HG02981 (cell line): ENCODE measurements around the gene MAP3K21.

Source experiments
- ATAC-seq: cut with Tn5 transposase; IDR thresholded peaks from one replicate; pipeline ENCODE4 v1.9.1; 2021; ENCODE audit warnings: mild to moderate bottlenecking, moderate library complexity; ENCODE audit not compliant: unreplicated experiment

MAP3K21 gene

DNA sequence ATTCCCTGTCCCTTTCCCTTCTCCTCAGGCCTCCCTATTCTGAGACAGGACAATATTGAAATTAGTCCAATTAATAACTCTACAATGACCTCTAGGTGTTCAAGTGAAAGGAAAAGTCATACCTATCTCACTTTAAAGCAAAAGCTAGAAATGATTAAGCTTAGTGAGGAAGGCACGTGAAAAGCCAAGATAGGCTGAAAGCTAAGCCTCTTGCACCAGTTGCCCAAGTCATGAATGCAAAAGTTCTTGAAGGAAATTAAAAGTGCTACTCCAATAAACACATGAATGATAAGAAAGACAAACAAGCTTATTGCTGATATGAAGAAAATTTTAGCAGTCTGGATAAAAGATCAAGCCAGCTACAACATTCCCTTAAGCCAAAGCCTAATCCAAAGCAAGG lies 3.8 kb upstream of the MAP3K21 start:
- ATAC-seq, result no peak

DNA sequence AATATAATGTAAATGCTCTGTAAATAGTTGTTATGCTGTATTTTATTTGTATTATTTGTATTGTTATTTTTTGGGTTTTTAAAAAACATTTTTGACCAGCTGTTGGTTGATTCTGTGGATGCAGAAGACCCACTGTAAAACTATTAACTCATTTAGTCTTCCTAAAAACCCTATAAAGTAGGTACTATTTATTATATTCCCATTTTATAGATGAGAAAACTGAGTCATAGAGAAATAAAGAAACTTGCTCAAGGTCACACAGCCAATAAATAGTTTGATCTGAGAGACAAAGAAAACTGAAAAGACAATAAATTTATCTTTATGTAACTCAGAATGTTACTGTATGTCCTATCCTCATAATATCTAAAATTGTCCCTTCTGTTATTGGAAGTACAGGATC lies 1.2 kb upstream of the MAP3K21 start:
- no peak for ATAC-seq

DNA sequence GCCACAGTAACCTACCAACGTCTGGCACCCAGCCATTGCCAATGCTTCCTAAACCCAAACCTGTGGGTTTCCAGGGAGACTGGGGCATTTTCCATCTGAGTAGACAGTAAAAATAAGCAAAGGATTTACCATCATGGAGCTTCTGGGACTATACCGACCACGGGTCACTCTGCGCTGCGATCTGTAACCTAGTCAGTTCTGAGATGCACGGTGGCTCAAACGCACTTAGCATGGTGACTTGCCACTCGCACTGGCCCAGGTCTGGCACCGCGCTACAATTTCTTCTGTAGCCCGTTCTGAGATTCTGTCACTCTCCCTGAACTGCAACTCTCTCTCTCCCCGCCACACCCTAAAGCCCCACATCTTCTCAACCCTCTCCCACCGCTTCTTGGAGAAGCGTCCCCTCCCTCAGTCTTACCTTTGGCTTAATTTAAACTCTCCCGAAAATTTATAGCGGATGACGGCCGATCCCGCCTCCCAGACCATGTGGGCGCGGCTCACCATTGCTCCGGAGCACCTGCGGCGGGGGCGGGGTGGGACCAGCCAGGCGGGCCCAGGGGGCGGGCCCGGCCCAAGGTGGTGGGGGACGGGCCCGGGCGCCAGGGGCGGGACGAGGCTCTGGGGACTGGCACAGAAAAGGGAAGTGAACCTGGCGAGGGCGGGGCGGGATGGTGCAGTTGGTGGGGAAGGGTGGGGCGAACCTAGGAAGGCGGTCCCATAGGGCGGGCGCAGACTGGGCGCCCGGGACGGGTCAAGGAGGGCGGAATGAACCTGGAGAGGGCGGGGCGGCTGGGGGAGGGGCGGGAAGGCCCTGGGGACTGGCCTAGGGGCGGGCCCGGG lies 493 bp upstream of the MAP3K21 start:
- peak; percentile 91 for ATAC-seq

DNA sequence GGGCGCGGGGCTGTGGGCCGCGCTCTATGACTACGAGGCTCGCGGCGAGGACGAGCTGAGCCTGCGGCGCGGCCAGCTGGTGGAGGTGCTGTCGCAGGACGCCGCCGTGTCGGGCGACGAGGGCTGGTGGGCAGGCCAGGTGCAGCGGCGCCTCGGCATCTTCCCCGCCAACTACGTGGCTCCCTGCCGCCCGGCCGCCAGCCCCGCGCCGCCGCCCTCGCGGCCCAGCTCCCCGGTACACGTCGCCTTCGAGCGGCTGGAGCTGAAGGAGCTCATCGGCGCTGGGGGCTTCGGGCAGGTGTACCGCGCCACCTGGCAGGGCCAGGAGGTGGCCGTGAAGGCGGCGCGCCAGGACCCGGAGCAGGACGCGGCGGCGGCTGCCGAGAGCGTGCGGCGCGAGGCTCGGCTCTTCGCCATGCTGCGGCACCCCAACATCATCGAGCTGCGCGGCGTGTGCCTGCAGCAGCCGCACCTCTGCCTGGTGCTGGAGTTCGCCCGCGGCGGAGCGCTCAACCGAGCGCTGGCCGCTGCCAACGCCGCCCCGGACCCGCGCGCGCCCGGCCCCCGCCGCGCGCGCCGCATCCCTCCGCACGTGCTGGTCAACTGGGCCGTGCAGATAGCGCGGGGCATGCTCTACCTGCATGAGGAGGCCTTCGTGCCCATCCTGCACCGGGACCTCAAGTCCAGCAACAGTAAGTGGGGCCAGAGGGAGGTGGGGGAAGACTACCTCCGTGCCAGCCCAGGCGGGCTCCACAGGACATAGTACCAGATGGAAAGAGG lies 808 bp downstream of the MAP3K21 start:
- ATAC-seq, result peak; percentile 21

DNA sequence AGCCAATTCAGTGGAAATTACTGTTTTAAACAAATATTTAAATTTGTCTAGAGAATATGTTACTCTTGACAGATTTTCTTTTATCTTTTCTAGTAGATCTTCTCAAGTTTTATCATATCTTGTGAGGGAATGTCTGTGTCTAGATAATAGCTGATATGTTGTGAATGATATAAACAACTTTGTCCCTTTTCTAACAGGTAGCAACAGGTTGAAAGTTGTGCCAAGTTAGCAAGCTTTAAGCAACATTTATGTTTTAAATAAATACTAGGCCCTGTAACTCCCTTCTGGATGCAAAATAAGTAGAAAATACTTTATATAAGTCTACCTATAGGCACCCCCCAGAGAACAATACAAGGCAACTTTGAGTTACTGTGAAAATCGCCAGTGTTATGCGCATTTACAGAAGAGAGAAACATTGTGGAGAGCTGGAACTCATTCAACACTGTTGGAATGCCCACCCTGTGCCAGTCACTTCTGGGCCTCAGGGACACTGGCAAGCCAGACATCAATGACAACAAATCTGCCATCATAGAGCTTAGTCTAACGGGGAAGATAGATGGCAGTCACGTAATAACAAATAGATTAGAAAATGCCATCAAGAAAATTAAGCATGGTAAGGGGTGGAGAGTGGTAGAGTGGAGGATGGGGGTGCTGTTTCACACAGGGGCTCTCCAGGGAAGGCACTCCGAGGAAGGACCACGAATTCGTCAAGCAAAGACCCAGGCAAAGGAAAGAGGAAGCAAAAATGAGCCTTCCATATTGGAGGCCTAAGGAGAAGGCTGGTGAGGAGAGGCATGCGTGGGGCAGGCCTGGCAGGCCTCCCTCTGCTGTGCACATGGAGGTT lies 4.4 kb downstream of the MAP3K21 start:
- ATAC-seq, result no peak

DNA sequence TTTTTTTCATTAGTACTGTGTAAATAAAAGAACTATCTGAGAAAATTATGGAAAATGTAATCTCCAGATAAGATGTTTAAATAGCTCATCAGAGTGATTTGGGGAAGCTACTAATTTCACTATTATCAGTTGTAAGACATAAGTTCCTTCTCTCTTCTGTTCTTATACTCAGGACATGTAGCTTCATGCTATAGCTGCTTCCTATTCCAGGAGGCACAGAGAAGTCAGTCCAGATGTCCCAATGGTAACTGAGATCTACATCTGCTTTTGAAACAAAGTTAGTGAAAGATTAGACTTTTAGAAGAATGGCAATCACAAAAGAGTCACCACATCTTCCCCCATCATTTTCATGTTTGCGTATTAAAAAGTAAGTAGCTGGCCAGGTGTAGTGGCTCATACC lies 5.6 kb downstream of the MAP3K21 start:
- no peak for ATAC-seq

DNA sequence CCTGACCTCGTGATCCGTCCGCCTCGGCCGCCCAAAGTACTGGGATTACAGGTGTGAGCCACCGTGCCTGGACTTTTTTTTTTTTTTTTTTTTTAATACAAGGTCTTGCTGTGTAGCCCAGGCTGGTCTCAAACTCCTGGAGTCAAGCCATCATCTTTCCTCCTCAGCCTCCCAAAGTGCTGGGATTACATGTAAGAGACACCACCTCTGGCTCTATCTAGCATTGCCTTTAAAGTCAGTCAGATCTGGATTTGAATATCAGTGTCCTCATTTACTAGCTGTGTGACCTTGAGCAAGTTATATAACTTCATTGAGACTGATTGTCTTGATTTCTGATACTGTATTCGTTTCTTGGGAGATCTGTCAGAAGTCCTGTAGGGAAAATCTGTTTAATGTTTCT lies 6.6 kb downstream of the MAP3K21 start:
- ATAC-seq, result no peak

DNA sequence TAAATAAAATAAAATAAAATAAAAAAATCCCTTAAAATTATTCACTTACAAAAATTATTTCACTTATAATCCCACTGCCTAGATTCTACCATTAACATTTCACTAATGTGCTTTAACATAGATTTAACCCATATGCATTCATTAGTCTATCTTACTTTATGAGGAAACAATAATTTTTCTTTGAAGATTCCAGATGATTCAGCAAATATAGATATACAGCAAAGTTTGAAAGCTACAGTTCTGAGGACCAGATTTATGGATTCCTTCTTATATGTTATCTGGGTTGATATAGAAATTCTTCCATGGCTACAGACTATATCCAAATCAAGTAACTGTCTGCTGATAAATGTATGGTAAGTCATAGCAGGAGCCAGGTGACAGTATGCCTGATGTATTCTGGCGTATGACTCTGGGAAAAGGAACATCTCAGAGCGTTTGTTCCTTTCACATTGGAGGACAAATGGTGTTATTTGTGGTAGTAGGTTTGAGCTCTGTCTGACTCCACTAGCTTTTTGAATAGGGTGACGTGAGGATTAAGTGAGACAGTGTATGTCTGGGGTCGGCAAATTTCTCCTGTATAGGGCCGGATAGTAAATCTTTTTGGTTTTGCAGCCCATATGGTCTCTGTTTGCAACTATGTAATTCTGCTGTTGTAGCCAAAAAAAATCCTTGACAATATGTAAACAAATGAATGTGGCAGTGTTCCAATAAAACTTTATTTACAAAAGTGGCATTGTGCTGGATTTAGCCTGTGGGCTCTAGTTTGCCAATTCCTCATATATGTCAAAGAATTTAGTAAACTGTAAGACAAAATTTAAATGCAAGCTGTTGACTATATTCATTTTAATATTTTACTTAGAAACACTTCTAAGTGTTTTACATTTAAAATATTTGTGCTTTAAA lies 9.3 kb downstream of the MAP3K21 start:
- ATAC-seq, result no peak

DNA sequence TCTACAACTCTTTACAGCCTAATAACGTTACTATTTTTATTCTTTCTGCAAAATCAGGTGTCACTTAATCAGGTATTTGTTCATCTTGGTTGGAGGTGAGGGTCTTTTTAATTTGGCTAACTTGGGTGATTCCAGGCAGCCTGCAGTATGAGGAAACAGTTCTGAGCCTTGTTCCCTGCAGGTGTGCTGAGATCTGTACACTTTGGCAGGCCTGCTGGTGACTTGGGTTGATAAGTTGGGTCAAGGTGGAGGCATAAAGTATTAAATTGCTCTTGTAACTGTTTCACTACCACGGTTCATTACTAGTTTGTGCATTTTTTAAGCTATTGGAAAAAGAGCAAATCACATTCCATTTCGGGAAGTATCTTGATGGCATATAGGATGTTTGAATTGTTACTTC lies 10.0 kb downstream of the MAP3K21 start:
- ATAC-seq, result no peak

DNA sequence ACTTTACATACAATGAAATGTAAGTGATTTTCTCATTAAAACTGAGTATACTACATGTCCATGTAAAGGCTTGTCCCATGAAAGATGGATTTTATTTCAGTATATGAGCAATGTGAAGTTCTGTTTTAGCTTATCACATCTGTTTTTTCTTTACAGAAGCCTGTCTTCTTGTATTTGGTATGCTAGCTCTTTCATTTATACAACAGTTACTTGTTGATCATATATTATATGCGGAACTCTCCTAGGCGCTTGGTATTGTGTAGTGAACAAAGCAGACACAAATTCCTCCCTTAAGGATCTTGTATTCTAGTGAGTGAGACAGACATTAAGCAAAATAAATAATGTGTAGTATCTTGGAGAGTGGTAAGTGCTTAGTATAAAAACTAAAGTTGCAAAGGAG lies 10.6 kb downstream of the MAP3K21 start:
- ATAC-seq, result no peak

DNA sequence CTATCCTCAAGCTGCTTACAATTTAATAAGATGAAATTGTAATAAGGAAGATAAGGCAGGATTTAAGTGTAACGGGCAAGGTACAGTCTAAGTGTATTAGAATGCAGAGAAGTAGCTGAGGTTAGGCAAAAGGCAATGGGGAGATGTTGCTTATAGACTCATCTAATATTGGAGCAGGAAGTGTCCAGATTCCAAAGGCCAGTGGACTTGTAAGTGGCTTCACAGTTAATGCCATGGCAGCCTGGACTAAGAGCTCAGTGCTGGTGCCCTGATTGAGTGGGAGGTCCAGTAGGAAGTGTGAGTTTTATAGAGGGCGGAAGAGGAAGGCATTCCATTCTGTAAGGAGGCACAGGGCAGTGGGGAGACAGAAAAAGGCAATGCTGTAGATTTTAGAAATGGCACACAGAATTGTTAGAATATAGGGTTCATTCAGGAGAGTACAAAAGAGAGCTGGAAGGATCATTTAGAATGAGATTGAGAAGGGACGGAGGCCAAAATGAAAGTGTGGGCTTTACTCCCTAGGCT lies 12.6 kb downstream of the MAP3K21 start:
- no peak for ATAC-seq

DNA sequence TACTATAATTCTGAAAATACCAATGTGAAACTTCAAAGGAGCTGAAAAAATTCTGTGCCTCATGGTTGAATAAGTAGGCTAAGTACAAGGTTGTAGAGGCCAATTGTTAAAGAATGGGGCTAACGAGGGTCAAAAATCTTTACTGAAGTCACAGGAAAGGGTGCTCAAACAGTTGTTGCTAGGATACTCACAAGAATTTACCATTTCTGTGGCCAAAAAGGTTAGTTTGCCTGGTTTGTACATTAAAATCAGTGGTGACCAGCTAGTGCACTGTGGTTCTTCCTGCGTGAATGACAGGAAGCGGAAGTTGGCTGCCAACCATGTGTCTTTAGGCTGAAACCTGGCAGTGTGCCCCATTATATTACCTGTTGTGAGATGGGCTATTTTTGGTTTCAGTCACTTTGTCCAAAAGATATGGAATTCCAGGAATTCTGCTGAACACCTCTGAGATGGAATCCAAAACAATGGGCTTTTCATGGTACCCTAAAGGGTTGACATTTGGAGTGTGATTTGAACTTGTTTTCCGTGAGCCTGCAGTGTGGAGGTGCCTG lies 13.5 kb downstream of the MAP3K21 start:
- no peak for ATAC-seq

DNA sequence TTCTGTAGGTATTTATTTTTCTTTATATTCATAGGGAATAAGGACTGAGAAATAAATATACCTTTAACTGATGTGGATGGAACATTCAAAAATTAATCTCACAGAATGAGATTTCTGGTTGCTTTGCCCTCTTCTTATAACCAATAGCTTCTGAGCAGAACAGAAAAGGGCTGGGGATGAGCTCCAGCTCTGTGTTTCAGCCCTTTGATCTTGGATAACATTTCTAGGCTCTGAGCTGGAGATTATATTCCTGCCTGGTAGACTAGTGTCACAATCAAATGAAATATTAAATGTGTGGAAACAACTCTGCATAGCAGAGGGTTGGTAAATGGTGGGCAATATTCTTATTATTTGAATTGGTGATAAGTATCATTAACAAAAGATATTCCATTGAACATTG lies 14.6 kb downstream of the MAP3K21 start:
- ATAC-seq, result no peak

DNA sequence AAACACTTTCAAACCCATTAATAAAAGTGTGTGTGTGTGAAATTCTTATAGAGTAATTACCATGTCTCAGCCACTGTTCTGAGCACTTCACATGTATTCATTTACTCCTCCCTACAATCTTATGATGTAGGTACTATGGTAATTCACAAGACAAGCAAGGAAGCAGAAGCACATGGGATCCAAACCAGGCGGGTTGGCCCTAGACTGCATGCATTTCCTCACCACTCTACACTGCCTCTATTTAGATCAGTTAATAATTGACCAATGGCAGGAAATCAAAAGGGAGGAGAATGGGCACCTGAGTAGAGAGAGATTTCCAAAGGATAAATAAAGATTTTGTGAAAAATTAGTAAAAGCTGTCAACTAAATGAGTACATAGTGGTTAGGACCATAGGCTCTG lies 15.7 kb downstream of the MAP3K21 start:
- no peak for ATAC-seq

DNA sequence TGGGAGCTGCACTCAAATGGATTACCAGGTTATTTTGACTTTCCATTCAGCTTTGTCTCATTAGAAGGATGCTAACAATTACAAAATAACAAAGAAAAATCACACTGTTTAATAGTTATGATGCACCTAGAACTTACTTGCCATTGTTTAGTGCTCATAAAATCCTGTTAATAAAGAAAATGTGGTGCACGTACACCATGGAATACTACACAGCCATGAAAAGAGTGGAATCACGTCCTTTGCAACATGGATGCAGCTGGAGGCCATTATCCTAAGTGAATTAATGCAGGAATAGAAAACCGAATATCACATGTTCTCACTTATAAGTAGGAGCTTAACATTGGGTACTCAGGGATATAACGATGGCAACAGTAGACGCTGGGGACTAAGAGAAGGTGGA lies 19.8 kb downstream of the MAP3K21 start:
- no peak for ATAC-seq

DNA sequence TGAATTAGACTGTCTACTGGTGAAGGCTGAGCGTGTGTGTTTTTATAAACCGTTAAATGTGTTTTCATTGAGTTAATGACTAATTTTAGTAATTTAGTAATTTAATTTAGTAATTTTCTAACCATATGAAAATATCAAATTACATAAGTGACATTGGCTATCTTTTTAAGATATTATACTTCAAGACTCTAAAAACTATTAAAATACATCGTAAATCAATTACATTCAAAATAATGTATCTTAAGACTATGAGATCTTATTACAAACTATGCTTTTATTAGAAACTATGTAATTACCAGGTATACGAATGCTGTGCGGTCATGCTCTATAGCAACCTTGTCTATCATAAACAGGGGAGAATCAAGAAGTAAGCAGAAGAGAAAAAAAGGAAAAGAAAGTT lies 21.6 kb downstream of the MAP3K21 start:
- no peak for ATAC-seq

DNA sequence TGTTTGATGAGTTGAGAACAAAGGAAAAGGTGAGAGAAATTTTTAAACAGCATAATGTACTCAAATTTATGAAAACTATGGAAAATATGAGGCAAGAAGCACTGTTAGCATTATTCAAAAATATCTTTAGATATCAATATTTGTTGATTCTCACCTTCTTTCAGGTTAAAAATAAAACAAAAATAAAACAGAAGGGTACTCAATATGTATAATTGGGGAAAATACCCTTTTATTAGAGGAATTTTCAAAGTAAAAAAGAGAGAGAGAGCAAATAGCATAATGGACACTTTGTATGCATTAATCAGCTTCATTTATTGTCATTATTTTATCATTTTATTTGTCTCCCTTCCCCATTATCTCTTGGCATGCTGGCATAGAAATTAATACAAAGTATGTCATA lies 27.5 kb downstream of the MAP3K21 start:
- no peak for ATAC-seq

DNA sequence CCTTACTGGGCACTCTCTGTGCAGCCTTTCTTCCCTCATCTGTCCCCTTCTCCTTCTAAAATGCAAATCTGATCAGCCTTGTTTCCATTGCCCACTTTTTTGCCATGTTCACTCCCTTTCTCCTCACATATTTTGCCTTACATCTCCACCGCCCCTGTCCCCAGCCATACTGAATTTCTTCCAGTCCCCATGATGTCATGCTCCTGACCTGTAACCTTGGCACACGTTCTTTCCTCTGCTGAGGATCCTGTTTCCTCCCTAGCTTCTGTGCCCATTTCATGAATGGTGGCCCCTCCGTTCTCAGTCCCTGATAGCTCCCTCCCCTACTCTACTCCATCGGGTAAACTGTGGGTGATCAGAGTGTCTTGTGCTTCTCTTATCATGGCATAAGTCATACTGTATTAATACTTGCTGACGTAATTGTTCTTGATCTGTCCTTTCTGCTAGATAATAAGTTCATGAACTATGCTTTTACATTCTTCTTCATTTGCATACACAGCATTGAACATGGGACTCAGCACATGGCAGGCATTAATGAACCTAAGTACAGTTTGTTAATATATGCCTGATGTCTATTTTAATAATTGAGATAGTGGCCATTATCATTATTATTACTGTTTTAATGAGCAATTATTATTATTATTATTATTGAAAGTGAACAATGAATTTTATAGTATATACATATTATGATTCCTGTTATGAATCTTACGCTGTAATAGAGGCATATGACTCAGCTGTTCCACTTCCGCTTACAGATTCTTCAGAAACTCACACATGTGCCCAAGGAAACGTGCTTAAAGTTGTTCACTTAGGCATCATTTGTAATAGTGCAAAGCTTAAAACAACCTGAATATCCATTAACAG lies 28.5 kb downstream of the MAP3K21 start:
- peak; percentile 52 for ATAC-seq

DNA sequence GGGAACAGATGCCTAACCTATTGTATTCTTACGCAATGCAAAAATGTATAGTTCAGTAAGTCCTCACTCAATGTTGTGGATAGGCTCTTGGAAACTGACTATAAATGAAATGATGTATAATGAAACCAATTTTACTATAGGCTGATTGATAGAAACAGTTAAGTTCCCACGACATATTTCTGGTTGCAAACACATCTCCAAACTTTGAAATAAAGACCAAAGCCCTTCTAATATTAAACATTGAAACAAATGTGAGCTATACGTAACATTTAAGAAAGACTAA lies 29.1 kb downstream of the MAP3K21 start:
- peak; percentile 29 for ATAC-seq
